H7 (cell line): Measurements from ENCODE around the gene TMCC2. TPM values are rescaled to one million over a fixed set of nuclear protein-coding genes. Genes with fewer than 3 reads are reported as not detected.
A peak's percentile ranks its signal among the peaks of the same experiment; 100 is the strongest.

Experiments used
- DNase-seq: peaks from one replicate; pipeline ENCODE4 v3.0.0; 2012
- H3K27me3 ChIP-seq: 2 replicates; pipeline ENCODE4 v1.6.0; 2011; ENCODE audit warnings: mild to moderate bottlenecking, low read length; ENCODE audit not compliant: control insufficient read depth, insufficient read depth
- H3K36me3 ChIP-seq: replicated peaks from 2 replicates; pipeline ENCODE4 v1.5.1; 2011; ENCODE audit warnings: low read length; ENCODE audit not compliant: control insufficient read depth, insufficient read depth
- H3K4me3 ChIP-seq: 2 replicates; pipeline ENCODE4 v1.5.1; 2011; ENCODE audit warnings: low read depth, mild to moderate bottlenecking, control low read depth, low read length, moderate library complexity; ENCODE audit not compliant: insufficient read depth
- total RNA-seq: library from RNA; depleted of rRNA; stranded (reverse); fragments of >200 nt; shearing (Covaris generic); gene quantifications from 2 replicates; pipeline ENCODE4 v1.2.3, GENCODE V29; 2014

Gene TMCC2
- total RNA-seq, 1 experiment from 2014 or later = 13.6 TPM

DNA sequence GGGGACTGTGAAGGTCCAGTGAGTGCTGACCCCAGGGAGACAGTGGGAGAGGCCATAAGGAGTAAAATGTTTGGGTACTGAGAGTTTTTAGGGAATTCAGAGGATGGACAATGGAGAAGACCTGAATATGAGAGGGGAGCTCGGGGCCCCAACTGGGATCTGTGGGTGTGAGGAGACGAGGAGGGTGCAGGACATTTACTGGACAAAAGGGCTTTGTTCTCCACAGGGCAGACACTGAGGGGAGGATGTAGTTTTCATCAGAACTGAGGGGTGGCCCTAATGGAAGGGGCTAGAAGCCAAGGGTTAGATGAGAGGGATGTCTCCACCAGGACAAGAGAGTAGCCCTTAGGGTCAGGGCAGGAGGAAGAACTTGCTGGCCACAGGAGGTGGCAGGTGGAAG, 30.0 kb downstream of the TMCC2 start:
- Histone ChIP-seq H3K4me3 (no peak overlapping the region), H3K27me3 (no peaks in the 10 kb centered on the region), H3K36me3 (no peaks in the 10 kb centered on the region)
- no peak for DNase-seq

DNA sequence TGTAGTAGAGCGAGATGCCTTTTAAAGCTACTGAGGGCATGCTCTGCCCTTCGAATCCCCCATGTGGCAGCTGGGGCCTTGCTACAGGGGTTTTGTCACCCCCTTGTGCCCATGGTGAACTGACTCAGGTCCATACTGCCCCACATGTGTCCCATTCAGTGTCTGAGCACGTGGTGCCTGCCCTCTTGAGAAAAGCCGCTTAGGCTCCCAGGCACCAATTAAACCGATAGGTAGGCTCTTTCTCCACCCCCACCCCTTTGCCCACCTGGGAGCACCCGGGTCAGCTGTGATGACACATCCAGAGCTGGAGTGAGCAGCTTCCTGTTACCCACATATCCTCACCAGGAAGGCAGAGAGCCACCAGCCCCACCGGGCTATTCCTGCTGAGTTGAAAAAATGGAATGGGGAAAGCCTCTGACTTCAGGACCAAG, 30.5 kb downstream of the TMCC2 start:
- DNase-seq = peak; percentile 60
- no peaks in the 10 kb centered on the region for H3K27me3 ChIP-seq
- H3K4me3 ChIP-seq = no peak overlapping the region
- H3K36me3 ChIP-seq = no peaks in the 10 kb centered on the region

DNA sequence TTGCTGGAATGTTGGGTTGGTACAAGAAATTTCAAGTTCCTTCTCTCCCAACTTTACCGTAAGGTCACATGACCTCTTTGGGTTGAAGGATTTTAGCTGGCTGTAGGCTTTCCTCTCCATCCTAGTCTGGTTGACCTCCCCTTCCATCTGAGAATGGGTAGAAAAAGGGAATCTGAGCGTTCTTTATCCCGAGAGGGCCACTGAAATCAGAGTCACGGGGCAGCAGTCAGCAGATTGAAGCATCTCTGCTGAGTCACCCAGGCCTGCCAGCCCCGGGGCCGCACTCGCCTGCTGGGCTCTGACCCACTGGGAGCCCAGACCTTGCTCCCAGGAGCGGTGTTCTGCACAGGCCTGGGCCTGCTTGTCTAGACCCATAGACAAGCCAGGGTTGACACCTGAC, 31.0 kb downstream of the TMCC2 start:
- peak; percentile 70 for DNase-seq
- no peak overlapping the region for H3K4me3 ChIP-seq
- H3K27me3 ChIP-seq = no peaks in the 10 kb centered on the region
- H3K36me3 ChIP-seq = no peaks in the 10 kb centered on the region

DNA sequence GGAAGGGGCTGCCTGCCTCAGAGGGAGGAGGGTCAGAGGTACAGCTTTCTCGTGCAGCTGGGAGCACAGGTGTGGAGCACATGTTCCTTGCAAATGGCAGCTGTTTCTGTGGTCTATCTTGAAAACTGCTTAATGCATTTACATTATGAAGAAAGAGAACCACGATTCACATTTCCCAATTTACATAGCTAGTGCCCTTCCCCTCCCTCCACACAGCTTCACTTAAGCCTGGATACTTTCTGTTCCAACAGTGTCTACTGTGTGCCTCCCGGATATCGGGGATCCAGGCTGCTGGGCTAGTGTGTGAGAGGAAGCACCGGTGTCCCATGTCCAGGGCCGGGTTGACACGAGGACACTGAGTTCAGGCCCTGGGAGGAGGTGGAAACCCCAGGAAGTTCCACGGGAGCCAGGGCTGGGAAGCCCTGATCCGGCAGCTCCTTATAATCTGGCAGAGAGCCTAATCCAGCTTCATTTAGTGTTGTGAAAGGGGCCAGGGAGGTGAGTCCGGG, 31.6 kb downstream of the TMCC2 start:
- H3K27me3 ChIP-seq = no peaks in the 10 kb centered on the region
- DNase-seq = no peak
- no peak overlapping the region for H3K4me3 ChIP-seq
- H3K36me3 ChIP-seq = no peaks in the 10 kb centered on the region

DNA sequence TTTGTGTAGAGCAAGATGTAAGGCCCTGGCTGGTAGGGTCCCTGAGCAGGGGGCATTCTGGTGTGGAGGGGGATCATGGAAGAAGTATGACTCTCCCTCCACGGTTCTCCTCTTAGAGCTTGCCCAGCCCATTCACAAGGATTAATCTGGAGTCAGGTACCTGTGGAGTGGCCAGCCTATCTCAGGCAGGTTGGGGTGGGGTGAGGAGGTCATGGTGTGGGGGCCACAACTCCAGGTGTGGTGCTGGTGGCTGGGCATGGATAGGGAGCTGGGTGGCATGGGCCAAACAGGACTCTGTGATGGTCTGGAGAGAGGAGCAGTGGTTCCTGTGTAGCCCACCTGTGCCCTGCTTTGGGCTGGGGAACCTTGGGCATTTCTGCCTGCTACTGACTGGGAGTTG, 32.3 kb downstream of the TMCC2 start:
- no peak for DNase-seq

DNA sequence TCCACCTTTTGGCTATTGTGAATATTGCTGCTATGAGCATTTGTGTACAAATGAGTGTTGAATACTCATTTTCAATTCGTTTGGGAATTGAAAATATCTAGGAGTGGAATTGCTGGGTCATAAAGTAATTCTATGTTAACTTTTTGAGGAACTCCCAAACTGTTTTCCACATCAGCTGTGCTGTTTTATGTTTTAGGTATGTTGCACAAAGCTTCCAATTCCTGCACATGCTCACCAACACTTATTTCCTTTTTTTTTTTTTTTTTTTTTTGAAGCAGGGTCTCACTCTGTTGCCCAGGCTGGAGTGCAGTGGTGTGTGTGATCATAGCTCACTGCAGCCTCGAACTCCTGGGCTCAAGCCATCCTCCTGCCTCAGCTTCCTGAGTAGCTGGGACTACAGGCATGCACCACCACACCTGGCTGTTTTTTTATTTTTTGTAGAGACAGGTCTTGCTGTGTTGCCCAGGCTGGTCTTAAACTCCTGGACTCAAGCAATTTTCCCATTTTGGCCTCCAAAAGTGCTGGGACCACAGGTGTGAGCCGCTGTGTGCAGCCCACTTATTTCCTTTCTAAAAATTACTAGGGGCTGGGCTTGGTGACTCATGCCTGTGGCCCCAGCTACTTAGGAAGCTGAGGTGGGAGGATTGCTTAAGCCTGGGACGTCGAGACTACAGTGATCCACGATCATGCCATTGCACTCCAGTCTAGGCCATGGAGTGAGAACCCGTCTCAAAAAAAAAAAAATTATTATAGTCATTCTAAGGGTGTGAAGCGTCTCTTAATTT, 33.4 kb downstream of the TMCC2 start:
- Histone ChIP-seq H3K27me3 (no peaks in the 10 kb centered on the region), H3K36me3 (no peaks in the 10 kb centered on the region), H3K4me3 (no peak overlapping the region)
- DNase-seq = no peak

More for the DNA sequence above, 32.3 kb downstream of the TMCC2 start:
- Histone ChIP-seq H3K4me3 (no peak overlapping the region), H3K27me3 (no peaks in the 10 kb centered on the region), H3K36me3 (no peaks in the 10 kb centered on the region)

DNA sequence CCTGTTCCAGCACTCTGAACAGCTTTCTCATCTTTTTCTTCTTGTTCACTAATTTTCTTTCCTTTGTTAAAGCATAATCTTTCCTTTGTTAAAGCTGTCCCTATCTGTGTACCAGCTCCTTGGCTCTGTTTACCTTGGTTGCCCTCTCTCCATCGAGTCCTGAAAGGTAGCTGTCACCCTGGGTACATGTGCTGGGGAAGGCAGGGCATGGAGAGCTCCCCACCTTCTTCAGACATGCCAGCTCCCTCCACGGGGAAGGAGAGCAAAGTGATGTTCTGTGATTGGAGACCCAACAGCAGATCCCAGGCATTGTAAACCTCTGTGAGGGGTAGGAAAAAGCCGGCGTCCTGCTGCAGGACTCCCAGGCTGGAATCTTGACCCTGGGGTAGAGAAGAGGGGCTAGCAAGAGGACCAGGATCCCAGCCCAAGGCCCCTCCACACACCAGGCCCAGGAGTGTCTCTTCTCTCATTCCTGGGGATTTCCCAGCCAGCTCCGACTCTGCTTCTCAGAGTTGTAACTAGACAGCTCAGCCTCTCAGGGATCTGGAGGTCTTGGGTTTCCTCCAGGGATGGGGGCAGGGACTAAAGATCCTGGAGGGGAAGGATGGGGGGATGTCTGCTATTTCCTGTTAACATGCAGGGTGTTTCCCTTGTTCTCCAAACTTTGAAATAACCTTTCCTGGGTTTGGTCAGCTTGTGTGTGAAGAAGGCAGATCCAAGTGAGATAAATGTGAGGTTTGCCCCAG, 34.4 kb downstream of the TMCC2 start:
- Histone ChIP-seq H3K4me3 (no peak overlapping the region), H3K27me3 (no peaks in the 10 kb centered on the region), H3K36me3 (no peaks in the 10 kb centered on the region)
- DNase-seq = peak; percentile 70

- no peak for DNase-seq
- Histone ChIP-seq H3K36me3 (no peaks in the 10 kb centered on the region), H3K27me3 (no peaks in the 10 kb centered on the region), H3K4me3 (no peak overlapping the region)
Observed at GRCh38 chr1:205262731-205263171, 35.0 kb downstream of the TMCC2 start.

- Histone ChIP-seq H3K4me3 (no peak overlapping the region), H3K36me3 (no peaks in the 10 kb centered on the region), H3K27me3 (no peaks in the 10 kb centered on the region)
- DNase-seq = no peak
Observed at GRCh38 chr1:205263580-205264190, 35.9 kb downstream of the TMCC2 start.

- H3K36me3 ChIP-seq = no peaks in the 10 kb centered on the region
- H3K27me3 ChIP-seq = no peaks in the 10 kb centered on the region
- no peak overlapping the region for H3K4me3 ChIP-seq
- DNase-seq = no peak
Observed at GRCh38 chr1:205266611-205267305, 39.0 kb downstream of the TMCC2 start.

DNA sequence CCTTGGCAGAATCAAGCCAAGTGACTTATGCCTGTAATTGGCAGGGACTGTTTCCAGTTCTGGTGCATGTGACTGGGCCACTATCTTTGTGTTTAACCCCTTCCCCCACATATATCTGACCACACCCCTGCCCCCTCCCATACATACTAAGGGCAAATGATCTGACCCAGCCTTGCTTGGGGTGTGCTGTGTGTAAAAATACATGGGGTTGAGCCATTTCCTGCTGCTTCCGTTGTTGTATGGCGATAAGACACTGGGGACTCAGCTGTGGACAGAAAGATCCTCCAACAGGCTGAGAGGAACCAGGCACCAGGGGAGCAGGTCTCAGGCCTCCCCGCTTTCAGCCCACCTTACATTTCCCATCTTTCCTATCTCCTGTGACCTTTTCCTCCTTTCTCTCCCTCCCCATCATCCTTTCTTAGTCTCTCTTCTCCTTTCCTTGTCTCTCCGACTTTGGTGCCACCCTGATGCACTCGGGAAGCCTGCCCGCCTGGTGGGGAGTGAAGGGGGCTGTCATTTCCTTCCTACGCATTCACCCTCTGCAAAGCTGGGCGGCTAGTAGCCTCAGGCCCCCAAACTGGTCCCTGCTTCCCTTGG, 39.7 kb downstream of the TMCC2 start:
- Histone ChIP-seq H3K4me3 (no peak overlapping the region), H3K27me3 (no peaks in the 10 kb centered on the region), H3K36me3 (no peaks in the 10 kb centered on the region; the same call in 1 of the 2 replicates)
- no peak for DNase-seq

DNA sequence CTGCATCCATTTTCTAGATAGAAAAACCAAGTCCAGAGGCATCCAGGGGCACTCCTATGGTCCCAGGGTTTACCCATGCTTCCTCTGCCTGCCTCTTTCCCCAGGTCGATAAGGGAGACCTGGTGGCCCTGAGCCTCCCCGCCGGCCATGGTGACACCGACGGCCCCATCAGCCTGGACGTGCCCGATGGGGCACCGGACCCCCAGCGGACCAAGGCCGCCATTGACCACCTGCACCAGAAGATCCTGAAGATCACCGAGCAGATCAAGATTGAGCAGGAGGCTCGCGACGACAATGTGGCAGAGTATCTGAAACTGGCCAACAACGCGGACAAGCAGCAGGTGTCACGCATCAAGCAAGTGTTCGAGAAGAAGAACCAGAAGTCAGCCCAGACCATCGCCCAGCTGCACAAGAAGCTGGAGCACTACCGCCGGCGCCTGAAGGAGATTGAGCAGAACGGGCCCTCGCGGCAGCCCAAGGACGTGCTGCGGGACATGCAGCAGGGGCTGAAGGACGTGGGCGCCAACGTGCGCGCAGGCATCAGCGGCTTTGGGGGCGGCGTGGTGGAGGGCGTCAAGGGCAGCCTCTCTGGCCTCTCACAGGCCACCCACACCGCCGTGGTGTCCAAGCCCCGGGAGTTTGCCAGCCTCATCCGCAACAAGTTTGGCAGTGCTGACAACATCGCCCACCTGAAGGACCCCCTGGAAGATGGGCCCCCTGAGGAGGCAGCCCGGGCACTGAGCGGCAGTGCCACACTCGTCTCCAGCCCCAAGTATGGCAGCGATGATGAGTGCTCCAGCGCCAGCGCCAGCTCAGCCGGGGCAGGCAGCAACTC, 41.3 kb downstream of the TMCC2 start:
- H3K36me3 ChIP-seq = no peaks in the 10 kb centered on the region; the same call in 1 of the 2 replicates
- no peak for DNase-seq
- H3K27me3 ChIP-seq = no peaks in the 10 kb centered on the region
- no peak overlapping the region for H3K4me3 ChIP-seq

DNA sequence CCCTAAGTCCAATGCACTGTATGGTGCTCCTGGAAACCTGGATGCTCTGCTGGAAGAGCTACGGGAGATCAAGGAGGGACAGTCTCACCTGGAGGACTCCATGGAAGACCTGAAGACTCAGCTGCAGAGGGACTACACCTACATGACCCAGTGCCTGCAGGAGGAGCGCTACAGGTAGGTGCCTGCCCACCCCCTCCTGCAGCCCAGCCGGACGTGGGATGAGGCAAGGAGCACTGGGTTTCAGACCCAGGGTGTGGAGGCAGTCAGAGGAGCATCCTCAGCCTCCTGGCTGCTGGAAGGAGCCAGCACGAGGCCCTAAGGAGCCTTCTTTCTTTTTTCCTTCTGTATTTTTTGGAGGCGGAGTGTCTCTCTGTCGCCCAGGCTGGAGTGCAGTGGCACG, 42.0 kb downstream of the TMCC2 start:
- DNase-seq = no peak
- Histone ChIP-seq H3K27me3 (no peaks in the 10 kb centered on the region), H3K36me3 (no peaks in the 10 kb centered on the region; the same call in 1 of the 2 replicates), H3K4me3 (no peak overlapping the region)
